Thymus (tissue), 11 donors: Measurements from ENCODE around the gene CACNA1G. TPM values are rescaled to one million over a fixed set of nuclear protein-coding genes. Genes with fewer than 3 reads are reported as not detected.

Experiments
- DNase-seq, 9 donors: peaks; one replicate each; pipeline ENCODE4 v3.0.0-alpha.2; 2013; ENCODE audit warnings: low spot score in 9 of 9, low read depth in 6 of 9, missing footprints in 1 of 9
- H3K27ac ChIP-seq, 2 donors: one replicate each; pipeline ENCODE4 v1.5.1; 2013; ENCODE audit warnings: control low read depth in 1 of 2, low read depth in 1 of 2, low read length in 1 of 2, mild to moderate bottlenecking in 1 of 2, moderate library complexity in 1 of 2
- H3K27me3 ChIP-seq, 2 donors: one replicate each; pipeline ENCODE4 v1.5.1; 2013; ENCODE audit warnings: low read length in 1 of 2; ENCODE audit not compliant: control insufficient read depth in 2 of 2, insufficient read depth in 1 of 2
- H3K36me3 ChIP-seq, 2 donors: one replicate each; pipeline ENCODE4 v1.5.1; 2013; ENCODE audit warnings: low read length in 1 of 2, mild to moderate bottlenecking in 1 of 2, moderate library complexity in 1 of 2; ENCODE audit not compliant: control insufficient read depth in 2 of 2, insufficient read depth in 2 of 2
- H3K4me1 ChIP-seq, 2 donors: one replicate each; pipeline ENCODE4 v1.5.1; 2013; ENCODE audit warnings: low read length in 2 of 2; ENCODE audit not compliant: control insufficient read depth in 2 of 2, insufficient read depth in 2 of 2
- H3K4me3 ChIP-seq, 2 donors: one replicate each; pipeline ENCODE4 v1.5.1; 2013; ENCODE audit warnings: low read length in 2 of 2, control low read depth in 1 of 2, mild to moderate bottlenecking in 1 of 2
- H3K9me3 ChIP-seq, 2 donors: one replicate each; pipeline ENCODE4 v1.5.1; 2013; ENCODE audit warnings: low read length in 1 of 2, mild to moderate bottlenecking in 1 of 2; ENCODE audit not compliant: control insufficient read depth in 2 of 2, insufficient read depth in 1 of 2
- WGBS: extraction: QIAGEN DNeasy Blood & Tissue Kit; methylation state at CpG from one replicate; pipeline ENCODE4 v1.1.7; 2013; 5-methylcytosine and 5-hydroxymethylcytosine counted together
- polyA plus RNA-seq: library from polyadenylated mRNA; stranded (reverse); fragments of 200-250 nt; gene quantifications from one replicate; pipeline ENCODE4 v1.2.3, GENCODE V29; 2013
- total RNA-seq: library from RNA; stranded (reverse); fragments of 120-200 nt; gene quantifications from one replicate; pipeline ENCODE4 v1.2.4, GENCODE V29; 2013
- donor health status: healthy.

The CACNA1G gene
- total and polyA plus RNA-seq, 2 donors = 0.27 to 0.38 TPM

DNA sequence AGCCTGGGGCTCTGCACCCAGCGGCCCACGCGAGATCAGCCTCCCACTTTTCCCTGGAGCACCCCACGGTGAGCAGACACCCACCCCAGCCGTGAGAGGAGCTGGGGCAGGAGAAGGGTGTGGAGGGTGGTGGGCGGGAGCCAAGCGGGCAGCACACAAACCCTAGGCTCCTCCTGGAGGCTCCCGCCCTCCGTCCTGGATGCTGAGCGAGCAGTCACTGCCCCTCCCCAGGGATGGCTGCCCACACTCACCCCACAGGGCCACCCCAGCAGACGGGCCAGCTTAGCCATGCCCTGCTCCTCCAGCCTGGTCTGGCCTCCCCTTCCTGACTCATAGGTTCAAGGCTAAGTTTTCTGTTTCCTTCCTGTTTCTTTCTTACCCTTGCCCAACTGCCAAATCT, 58.4 kb downstream of the CACNA1G start:
- no peak overlapping the region for H3K27ac ChIP-seq
- no peaks in the 10 kb centered on the region for H3K36me3 ChIP-seq
- no peaks in the 10 kb centered on the region for H3K9me3 ChIP-seq
- WGBS = 92% methylated on average over 11 of the region's 11 CpGs
- no peaks in the 10 kb centered on the region for H3K4me1 ChIP-seq
- H3K4me3 ChIP-seq = no peak overlapping the region
- H3K27me3 ChIP-seq = peaks cover 0 to 49% of the 10 kb centered on the region in 2 donors
- DNase-seq = no peak

DNA sequence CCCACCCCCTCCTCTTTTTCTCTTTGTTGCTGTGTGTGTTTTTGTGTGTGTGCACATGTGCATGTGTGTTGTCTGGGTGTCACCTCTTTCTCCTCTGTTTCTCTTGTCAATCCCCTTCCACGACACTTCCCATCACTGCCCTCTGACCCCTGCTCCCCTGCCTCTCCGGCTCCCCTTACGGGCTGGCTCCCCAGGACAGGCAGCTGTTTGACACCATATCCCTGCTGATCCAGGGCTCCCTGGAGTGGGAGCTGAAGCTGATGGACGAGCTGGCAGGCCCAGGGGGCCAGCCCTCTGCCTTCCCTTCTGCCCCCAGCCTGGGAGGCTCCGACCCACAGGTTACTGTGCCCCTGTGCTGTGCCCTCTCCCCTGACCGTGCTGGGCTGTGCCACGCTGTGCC, 59.0 kb downstream of the CACNA1G start:
- H3K9me3 ChIP-seq = no peaks in the 10 kb centered on the region
- H3K27me3 ChIP-seq = peaks cover 0 to 44% of the 10 kb centered on the region in 2 donors
- 88% methylated on average over 7 of the region's 7 CpGs for WGBS
- H3K27ac ChIP-seq = no peak overlapping the region
- no peaks in the 10 kb centered on the region for H3K4me1 ChIP-seq
- no peak overlapping the region for H3K4me3 ChIP-seq
- DNase-seq = no peak
- no peaks in the 10 kb centered on the region for H3K36me3 ChIP-seq

DNA sequence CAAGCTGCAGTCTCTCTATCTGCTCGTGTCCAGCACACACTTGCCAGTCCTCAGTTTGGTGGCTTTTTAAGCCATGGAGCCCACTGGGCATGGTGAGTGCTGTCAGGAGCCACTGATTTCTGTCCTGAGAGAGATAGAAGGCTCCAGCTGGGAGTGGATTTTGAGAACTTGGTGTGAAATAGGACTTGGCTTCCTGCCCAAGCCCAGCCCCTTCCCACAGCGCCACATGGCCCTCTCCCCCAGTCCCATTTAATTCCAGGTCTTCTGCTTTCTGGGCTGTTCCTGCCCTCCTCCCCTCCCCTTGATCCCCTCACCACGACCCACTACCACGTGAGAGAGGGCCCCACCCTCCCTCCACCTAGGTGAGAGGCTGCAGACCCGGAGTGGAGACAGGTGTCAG, 59.7 kb downstream of the CACNA1G start:
- no peak overlapping the region for H3K27ac ChIP-seq
- WGBS = 64% methylated on average over 5 of the region's 5 CpGs
- H3K4me3 ChIP-seq = no peak overlapping the region
- no peak for DNase-seq
- no peaks in the 10 kb centered on the region for H3K4me1 ChIP-seq
- peaks cover 0 to 42% of the 10 kb centered on the region in 2 donors for H3K27me3 ChIP-seq
- H3K9me3 ChIP-seq = no peaks in the 10 kb centered on the region
- no peaks in the 10 kb centered on the region for H3K36me3 ChIP-seq

DNA sequence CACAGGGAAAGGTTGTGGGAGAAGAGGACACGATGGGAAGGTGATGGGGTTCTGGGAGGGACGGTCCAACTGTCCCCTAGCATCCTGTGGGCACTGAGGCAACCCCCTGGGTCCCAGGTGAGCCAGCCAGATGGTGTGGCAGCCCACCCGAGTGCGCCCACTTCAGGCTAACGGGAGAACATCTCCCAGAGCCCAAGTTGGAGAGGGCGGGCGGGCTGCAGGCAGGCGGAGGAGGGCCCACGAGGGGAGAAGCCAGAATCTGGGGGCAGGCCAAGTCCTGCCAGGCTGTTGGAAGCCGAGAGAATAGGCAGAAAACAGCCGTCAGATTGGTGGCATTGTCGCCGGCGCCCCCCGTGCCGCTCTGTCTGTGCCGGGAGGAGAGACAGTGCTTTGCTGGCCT, 60.3 kb downstream of the CACNA1G start:
- Histone ChIP-seq H3K27me3 (peaks cover 0 to 48% of the 10 kb centered on the region in 2 donors), H3K36me3 (no peaks in the 10 kb centered on the region), H3K4me1 (no peaks in the 10 kb centered on the region), H3K27ac (no peak overlapping the region), H3K9me3 (no peaks in the 10 kb centered on the region), H3K4me3 (no peak overlapping the region)
- no peak for DNase-seq
- WGBS = 84% methylated on average over 17 of the region's 17 CpGs

DNA sequence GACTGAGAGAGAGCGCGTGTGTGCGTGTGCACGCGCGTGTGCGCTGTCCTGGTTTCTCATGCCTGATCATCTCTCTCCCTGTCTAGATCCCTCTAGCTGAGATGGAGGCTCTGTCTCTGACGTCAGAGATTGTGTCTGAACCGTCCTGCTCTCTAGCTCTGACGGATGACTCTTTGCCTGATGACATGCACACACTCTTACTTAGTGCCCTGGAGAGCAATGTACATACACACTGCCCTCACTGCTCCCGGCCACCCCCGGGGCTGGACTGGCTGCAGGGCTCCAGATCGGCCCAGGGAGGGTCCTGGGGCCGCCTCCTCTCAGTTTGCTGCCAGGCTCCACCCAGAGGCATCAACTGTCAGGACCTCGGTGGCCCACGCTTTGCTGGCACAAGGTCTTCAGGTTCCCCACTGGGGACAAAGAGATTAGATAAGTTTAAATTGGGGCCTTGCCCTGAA, 61.1 kb downstream of the CACNA1G start:
- Histone ChIP-seq H3K27ac (no peak overlapping the region), H3K9me3 (no peaks in the 10 kb centered on the region), H3K4me3 (no peak overlapping the region), H3K27me3 (peaks cover 4 to 56% of the 10 kb centered on the region in 2 donors), H3K36me3 (no peaks in the 10 kb centered on the region), H3K4me1 (no peaks in the 10 kb centered on the region)
- no peak for DNase-seq
- WGBS = 65% methylated on average over 16 of the region's 16 CpGs

DNA sequence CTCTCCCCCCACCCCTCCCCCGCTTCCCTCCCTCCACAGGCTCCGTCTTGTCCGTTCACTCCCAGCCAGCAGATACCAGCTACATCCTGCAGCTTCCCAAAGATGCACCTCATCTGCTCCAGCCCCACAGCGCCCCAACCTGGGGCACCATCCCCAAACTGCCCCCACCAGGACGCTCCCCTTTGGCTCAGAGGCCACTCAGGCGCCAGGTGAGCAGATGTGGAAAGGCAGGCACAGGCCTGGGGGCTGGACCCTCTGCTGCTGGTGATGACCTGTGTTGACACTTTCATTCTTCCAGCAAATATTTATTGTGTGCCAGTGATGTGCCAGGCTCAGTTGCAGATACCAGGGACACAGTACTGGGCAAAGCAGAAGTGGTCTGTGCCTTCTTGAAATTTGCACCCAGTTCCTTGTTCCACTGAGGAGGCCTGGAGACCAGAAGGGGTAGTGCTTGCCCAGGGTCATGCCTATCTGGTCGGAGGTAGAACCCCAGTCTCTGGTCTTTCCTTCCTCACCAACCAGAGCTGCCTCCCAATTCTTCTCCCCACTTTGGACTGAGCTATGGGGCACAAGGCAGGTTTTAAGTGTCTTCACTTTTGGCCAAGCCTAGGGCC, 63.9 kb downstream of the CACNA1G start:
- H3K27ac ChIP-seq = no peak overlapping the region
- H3K36me3 ChIP-seq = no peaks in the 10 kb centered on the region
- WGBS = 94% methylated on average over 7 of the region's 7 CpGs
- H3K4me3 ChIP-seq = no peak overlapping the region
- no peak for DNase-seq
- peaks cover 9 to 74% of the 10 kb centered on the region in 2 donors for H3K27me3 ChIP-seq
- no peaks in the 10 kb centered on the region for H3K9me3 ChIP-seq
- peaks cover 0 to 7% of the 10 kb centered on the region in 2 donors for H3K4me1 ChIP-seq

DNA sequence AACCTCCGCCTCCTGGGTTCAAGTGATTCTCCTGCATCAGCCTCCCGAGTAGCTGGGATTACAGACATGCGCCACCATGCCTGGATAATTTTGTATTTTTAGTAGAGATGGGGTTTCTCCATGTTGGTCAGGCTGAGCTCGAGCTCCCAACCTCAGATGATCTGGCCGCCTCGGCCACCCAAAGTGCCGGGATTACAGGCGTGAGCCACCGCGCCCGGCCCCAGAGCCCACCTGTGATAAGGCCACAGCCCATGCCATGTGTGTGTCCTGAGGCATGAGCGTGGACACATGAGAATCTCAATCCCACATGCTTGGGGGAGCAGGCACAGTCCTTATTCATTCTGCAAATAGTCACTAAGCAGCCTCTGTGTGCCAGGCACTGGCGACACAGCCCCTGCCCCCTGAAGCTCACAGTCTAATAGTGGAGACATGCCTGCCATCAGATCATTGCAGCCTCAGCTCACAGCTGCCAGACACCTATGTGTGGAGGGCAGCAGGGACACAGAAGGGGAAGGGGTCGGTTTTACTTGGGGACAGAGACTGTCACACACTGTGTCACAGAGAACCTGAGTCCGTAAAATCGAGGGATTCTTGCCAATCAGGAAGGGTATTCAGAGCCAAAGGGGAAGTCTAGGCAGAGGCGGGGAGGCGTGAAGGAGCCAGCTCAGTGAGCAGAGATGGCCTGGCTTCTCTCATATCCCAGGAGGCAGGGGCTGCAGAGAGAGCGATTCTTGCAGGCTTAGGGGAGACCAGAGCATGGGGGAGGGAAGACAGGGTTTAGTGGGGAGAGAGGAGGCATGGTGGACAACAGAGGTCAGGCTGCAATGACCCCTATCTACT, 64.7 kb downstream of the CACNA1G start:
- Histone ChIP-seq H3K36me3 (no peaks in the 10 kb centered on the region), H3K27me3 (peaks cover 12 to 75% of the 10 kb centered on the region in 2 donors), H3K4me3 (no peak overlapping the region), H3K9me3 (no peaks in the 10 kb centered on the region), H3K4me1 (peaks cover 0 to 7% of the 10 kb centered on the region in 2 donors), H3K27ac (no peak overlapping the region)
- 91% methylated on average over 19 of the region's 19 CpGs for WGBS
- no peak for DNase-seq

DNA sequence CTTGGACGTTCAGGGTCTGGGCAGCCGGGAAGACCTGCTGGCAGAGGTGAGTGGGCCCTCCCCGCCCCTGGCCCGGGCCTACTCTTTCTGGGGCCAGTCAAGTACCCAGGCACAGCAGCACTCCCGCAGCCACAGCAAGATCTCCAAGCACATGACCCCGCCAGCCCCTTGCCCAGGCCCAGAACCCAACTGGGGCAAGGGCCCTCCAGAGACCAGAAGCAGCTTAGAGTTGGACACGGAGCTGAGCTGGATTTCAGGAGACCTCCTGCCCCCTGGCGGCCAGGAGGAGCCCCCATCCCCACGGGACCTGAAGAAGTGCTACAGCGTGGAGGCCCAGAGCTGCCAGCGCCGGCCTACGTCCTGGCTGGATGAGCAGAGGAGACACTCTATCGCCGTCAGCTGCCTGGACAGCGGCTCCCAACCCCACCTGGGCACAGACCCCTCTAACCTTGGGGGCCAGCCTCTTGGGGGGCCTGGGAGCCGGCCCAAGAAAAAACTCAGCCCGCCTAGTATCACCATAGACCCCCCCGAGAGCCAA, 65.6 kb downstream of the CACNA1G start:
- WGBS = 46% methylated on average over 19 of the region's 19 CpGs
- peaks cover 0 to 7% of the 10 kb centered on the region in 2 donors for H3K4me1 ChIP-seq
- H3K9me3 ChIP-seq = no peaks in the 10 kb centered on the region
- peak in 6 of 9 donors; percentile 15 to 65 (median 36) for DNase-seq
- no peaks in the 10 kb centered on the region for H3K36me3 ChIP-seq
- peaks cover 13 to 75% of the 10 kb centered on the region in 2 donors for H3K27me3 ChIP-seq
- H3K4me3 ChIP-seq = no peak overlapping the region
- H3K27ac ChIP-seq = no peak overlapping the region
